Kidney (tissue), 14 donors: Measurements from ENCODE around the gene CACNA1F. TPM values are rescaled to one million over a fixed set of nuclear protein-coding genes. Genes with fewer than 3 reads are reported as not detected.

ENCODE experiments used
- DNase-seq, 5 donors: peaks; one replicate each; pipeline ENCODE4 v3.0.0-alpha.2; 2013 to 2020
- FAIRE-seq: peaks from 2 replicates; lab custom pipeline; 2012; peaks lifted over from hg19 to GRCh38; lab: Jason Lieb, UNC
- H3K27ac ChIP-seq, 2 donors: one replicate each; pipeline ENCODE4 v1.7.0; 2013; ENCODE audit warnings: low read depth in 2 of 2, low read length in 2 of 2, inconsistent platforms in 1 of 2
- H3K27me3 ChIP-seq: one replicate; pipeline ENCODE4 v1.7.1; 2013; ENCODE audit warnings: low read length, inconsistent platforms; ENCODE audit not compliant: control insufficient read depth, insufficient read depth
- H3K36me3 ChIP-seq, 3 donors: one replicate each; pipeline versions ENCODE4 v1.7.0 to v1.7.1; 2013; ENCODE audit warnings: low read length in 3 of 3, control low read depth in 1 of 3, inconsistent platforms in 1 of 3; ENCODE audit not compliant: insufficient read depth in 3 of 3, control insufficient read depth in 2 of 3
- H3K4me1 ChIP-seq, 3 donors: one replicate each; pipeline versions ENCODE4 v1.7.0 to v1.7.1; 2013; ENCODE audit warnings: low read length in 3 of 3, inconsistent platforms in 1 of 3, low read depth in 1 of 3; ENCODE audit not compliant: control insufficient read depth in 2 of 3, insufficient read depth in 2 of 3
- H3K4me3 ChIP-seq, 3 donors: one replicate each; pipeline versions ENCODE4 v1.7.0 to v1.8.1; 2013; ENCODE audit warnings: low read length in 3 of 3, control low read depth in 1 of 3, inconsistent platforms in 1 of 3
- H3K9ac ChIP-seq, 3 donors: one replicate each; pipeline versions ENCODE4 v1.7.0 to v1.7.1; 2013; ENCODE audit warnings: low read length in 3 of 3, control low read depth in 1 of 3, inconsistent platforms in 1 of 3
- H3K9me3 ChIP-seq, 3 donors: one replicate each; pipeline versions ENCODE4 v1.7.0 to v1.7.1; 2013; ENCODE audit warnings: low read length in 3 of 3, control low read depth in 1 of 3, inconsistent platforms in 1 of 3; ENCODE audit not compliant: control insufficient read depth in 2 of 3, insufficient read depth in 1 of 3
- CTCF ChIP-seq: IDR thresholded peaks from 3 replicates; pipeline ENCODE4 v1.5.1; 2012; ENCODE audit warnings: mild to moderate bottlenecking, moderate library complexity, borderline replicate concordance; ENCODE audit not compliant: insufficient read depth; ENCODE audit errors: extremely low read depth
- intact Hi-C: fragments of 100-400 bp; cut with DNase I; formaldehyde crosslinking; loops from one replicate; pipeline ENCODE4 v1.11.1; 2022
- polyA plus RNA-seq: library from polyadenylated mRNA; stranded (reverse); fragments of 350-450 nt; fragmentation: Illumina TruSeq; extraction: RNeasy Lipid Tissue Mini Kit (QIAGEN cat#74804); gene quantifications from one replicate; pipeline ENCODE4 v1.2.3, GENCODE V29; 2014; ENCODE audit warnings: low read depth, low replicate concordance; ENCODE audit not compliant: insufficient read depth
- total RNA-seq: library from RNA; stranded (reverse); fragmentation: NEBNext Ultra II Directional; extraction: Animal tissue kit (Norgen Biotek cat#: 25700); gene quantifications from one replicate; pipeline ENCODE4 v1.2.1, GENCODE V29; 2021
- donor health status: control.
- donor health status: control.
- donor health status: control.
- donor health status: control.
- donor health status: control.
- donor health status: DM: yes; HTN: yes; CAD: no.
- donor health status: Normal renal cell carcinoma (clear cell type).

The CACNA1F gene
- total and polyA plus RNA-seq, 2 donors from 2014 or later = 0.15 to 0.25 TPM

- Histone ChIP-seq H3K9ac (no peak overlapping the region), H3K4me3 (no peak overlapping the region), H3K27ac (no peak overlapping the region), H3K27me3 (no peaks in the 10 kb centered on the region), H3K36me3 (no peaks in the 10 kb centered on the region), H3K9me3 (no peaks in the 10 kb centered on the region), H3K4me1 (no peaks in the 10 kb centered on the region)
- no peak for TF ChIP-seq CTCF
- FAIRE-seq (no peak), DNase-seq (no peak)
- intact Hi-C loops = no loop called here
Observed at GRCh38 chrX:49226946-49227345, 6.2 kb downstream of the CACNA1F start.

GRCh38 chrX:49225858-49226257 lies 7.3 kb downstream of the CACNA1F start:
- H3K27ac ChIP-seq = no peak overlapping the region
- H3K9ac ChIP-seq = no peak overlapping the region
- intact Hi-C loops = no loop called here
- no peaks in the 10 kb centered on the region for H3K36me3 ChIP-seq
- H3K27me3 ChIP-seq = no peaks in the 10 kb centered on the region
- no peaks in the 10 kb centered on the region for H3K4me1 ChIP-seq
- no peak for DNase-seq
- no peak overlapping the region for H3K4me3 ChIP-seq
- no peaks in the 10 kb centered on the region for H3K9me3 ChIP-seq
- no peak for FAIRE-seq
- TF ChIP-seq CTCF = no peak

- H3K4me1 ChIP-seq = no peaks in the 10 kb centered on the region
- no peak overlapping the region for H3K4me3 ChIP-seq
- DNase-seq (no peak), FAIRE-seq (no peak)
- no peaks in the 10 kb centered on the region for H3K27me3 ChIP-seq
- no peak overlapping the region for H3K27ac ChIP-seq
- H3K9ac ChIP-seq = no peak overlapping the region
- no peaks in the 10 kb centered on the region for H3K36me3 ChIP-seq
- TF ChIP-seq CTCF = no peak
- intact Hi-C loops = no loop called here
- no peaks in the 10 kb centered on the region for H3K9me3 ChIP-seq
Observed at GRCh38 chrX:49221868-49222267, 11.3 kb downstream of the CACNA1F start.

DNA sequence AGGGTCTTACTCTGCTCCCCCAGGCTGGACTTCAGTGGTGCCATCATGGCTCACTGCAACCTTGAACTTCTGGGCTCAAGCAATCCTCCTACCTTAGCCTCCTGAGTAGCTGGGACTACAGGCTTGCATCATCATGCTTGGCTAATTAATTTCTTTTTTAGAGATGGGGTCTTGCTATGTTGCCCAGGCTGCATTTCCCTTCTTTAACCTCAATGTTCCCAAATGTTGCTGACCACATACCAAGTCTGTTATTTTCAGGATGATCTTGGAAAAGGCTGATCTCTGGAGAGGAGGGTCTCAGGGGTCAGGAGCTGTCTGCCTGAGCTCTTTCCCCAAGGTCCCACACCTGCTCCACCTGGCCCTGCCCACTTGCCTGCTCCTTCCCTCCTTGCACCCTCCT lies 13.0 kb downstream of the CACNA1F start:
- FAIRE-seq (no peak), DNase-seq (no peak)
- no peaks in the 10 kb centered on the region for H3K4me1 ChIP-seq
- no peak overlapping the region for H3K4me3 ChIP-seq
- no peak overlapping the region for H3K27ac ChIP-seq
- H3K36me3 ChIP-seq = no peaks in the 10 kb centered on the region
- no peaks in the 10 kb centered on the region for H3K27me3 ChIP-seq
- H3K9ac ChIP-seq = no peak overlapping the region
- intact Hi-C loops = no loop called here
- no peaks in the 10 kb centered on the region for H3K9me3 ChIP-seq
- no peak for TF ChIP-seq CTCF
